OCI-LY1 (cell line): ENCODE measurements around the gene IFNB1.
A peak's percentile ranks its signal among the peaks of the same experiment; 100 is the strongest.

Source experiments
- H2AFZ ChIP-seq: fragments of 200-600 bp; sonication (generic), shearing (Covaris generic); 2 replicates; pipeline ENCODE4 v1.6.0; 2014; ENCODE audit warnings: antibody characterized with exemption, mild to moderate bottlenecking, low read length
- H3F3A ChIP-seq: fragments of 200-600 bp; sonication (generic), shearing (Covaris generic); 2 replicates; pipeline ENCODE4 v1.6.0; 2014; ENCODE audit warnings: mild to moderate bottlenecking, antibody characterized with exemption, low read length, moderate library complexity; ENCODE audit not compliant: insufficient read depth
- H3K27ac ChIP-seq: fragments of 200-600 bp; sonication (generic); 2 replicates; pipeline ENCODE4 v1.5.1; 2014; ENCODE audit warnings: low read length, mixed run types, mild to moderate bottlenecking, low read depth; ENCODE audit not compliant: poor library complexity, severe bottlenecking
- H3K27me3 ChIP-seq: fragments of 200-600 bp; sonication (generic); 2 replicates; pipeline ENCODE4 v1.6.0; 2014; ENCODE audit warnings: antibody characterized with exemption, mild to moderate bottlenecking, low read length, moderate library complexity; ENCODE audit not compliant: insufficient read depth
- H3K36me3 ChIP-seq: fragments of 200-600 bp; sonication (generic); 2 replicates; pipeline ENCODE4 v1.6.1; 2014; ENCODE audit warnings: mild to moderate bottlenecking, antibody characterized with exemption, low read length, moderate library complexity, mixed read lengths; ENCODE audit not compliant: insufficient read depth
- H3K4me1 ChIP-seq: fragments of 200-600 bp; sonication (generic); 2 replicates; pipeline ENCODE4 v1.5.1; 2014; ENCODE audit warnings: mild to moderate bottlenecking, low read length, moderate library complexity; ENCODE audit not compliant: insufficient read depth, severe bottlenecking
- H3K4me2 ChIP-seq: fragments of 200-600 bp; sonication (generic), shearing (Covaris generic); 2 replicates; pipeline ENCODE4 v1.6.1; 2014; ENCODE audit warnings: low read length
- H3K4me3 ChIP-seq: fragments of 200-600 bp; sonication (generic); 2 replicates; pipeline ENCODE4 v1.5.1; 2014; ENCODE audit warnings: low read length, low read depth, mild to moderate bottlenecking, mixed read lengths; ENCODE audit not compliant: poor library complexity, severe bottlenecking
- H3K79me2 ChIP-seq: fragments of 200-600 bp; shearing (Covaris generic); 2 replicates; pipeline ENCODE4 v1.6.1; 2016; ENCODE audit warnings: mixed run types, low read length, mixed read lengths; ENCODE audit not compliant: insufficient read depth
- H3K9ac ChIP-seq: fragments of 200-600 bp; sonication (generic), shearing (Covaris generic); 2 replicates; pipeline ENCODE4 v1.6.1; 2014; ENCODE audit warnings: mild to moderate bottlenecking, low read length, mixed read lengths
- H3K9me2 ChIP-seq: fragments of 200-600 bp; sonication (generic), shearing (Covaris generic); 2 replicates; pipeline ENCODE4 v1.6.1; 2014; ENCODE audit warnings: low read depth, mild to moderate bottlenecking, low read length, mixed read lengths
- H3K9me3 ChIP-seq: fragments of 200-600 bp; shearing (Covaris generic); 2 replicates; pipeline ENCODE4 v1.6.1; 2014; ENCODE audit warnings: low read length, mixed read lengths
- H4K20me1 ChIP-seq: fragments of 200-600 bp; sonication (generic), shearing (Covaris generic); 2 replicates; pipeline ENCODE4 v1.6.0; 2016; ENCODE audit warnings: mild to moderate bottlenecking, low read length; ENCODE audit not compliant: insufficient read depth
- CTCF ChIP-seq: fragments of 200-600 bp; sonication (generic), shearing (Covaris generic); IDR thresholded peaks from 2 replicates; pipeline ENCODE4 v1.5.1; 2017; ENCODE audit warnings: mild to moderate bottlenecking, antibody characterized with exemption, low read length, moderate library complexity, mixed read lengths
- EZH2 ChIP-seq: fragments of 200-600 bp; sonication (generic), shearing (Covaris generic); IDR thresholded peaks from 2 replicates; pipeline ENCODE4 v1.8.0; 2017; ENCODE audit warnings: borderline replicate concordance, mixed run types, mild to moderate bottlenecking, antibody characterized with exemption, low read length, moderate library complexity, mixed read lengths

Gene IFNB1

DNA sequence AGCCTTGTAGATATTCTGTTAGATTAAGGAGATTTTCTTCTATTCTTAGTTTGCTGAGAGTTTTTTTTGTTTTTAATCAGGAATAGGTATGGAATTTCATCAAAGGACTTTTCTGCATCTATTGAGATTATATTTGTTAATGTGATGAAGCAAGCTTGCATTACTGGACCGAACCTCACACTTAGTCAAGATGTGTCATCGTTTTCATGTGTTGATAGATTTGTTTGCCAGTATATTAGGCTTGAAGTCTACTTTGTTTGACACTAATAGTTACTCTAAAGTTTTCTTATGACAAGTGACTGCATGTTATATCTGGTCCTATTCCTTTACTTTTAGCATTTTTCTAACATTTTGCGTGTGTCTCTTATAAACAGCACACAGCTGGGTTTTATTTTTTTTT, 33.9 kb downstream of the IFNB1 start:
- Histone ChIP-seq H3K4me2 (no peak overlapping the region), H3K4me3 (no peak overlapping the region), H3K79me2 (no peaks in the 10 kb centered on the region), H3K27me3 (no peaks in the 10 kb centered on the region), H3K9me3 (no peaks in the 10 kb centered on the region), H3K9ac (no peak overlapping the region), H4K20me1 (no peaks in the 10 kb centered on the region), H3F3A (no peaks in the 10 kb centered on the region), H3K36me3 (no peaks in the 10 kb centered on the region), H2AFZ (no peak overlapping the region), H3K4me1 (peaks cover 39% of the 10 kb centered on the region), H3K27ac (no peak overlapping the region), H3K9me2 (no peaks in the 10 kb centered on the region)
- no peak for TF ChIP-seq EZH2
- TF ChIP-seq CTCF: no peak

GRCh38 chr9:21042466-21042865, 35.3 kb downstream of the IFNB1 start:
- Histone ChIP-seq H3K27me3 (no peaks in the 10 kb centered on the region), H3K9me2 (no peaks in the 10 kb centered on the region), H3K4me1 (peaks cover 28% of the 10 kb centered on the region), H3K4me3 (no peak overlapping the region), H3K9me3 (no peaks in the 10 kb centered on the region), H4K20me1 (no peaks in the 10 kb centered on the region), H3F3A (no peaks in the 10 kb centered on the region), H3K9ac (no peak overlapping the region), H3K27ac (no peak overlapping the region), H3K4me2 (no peak overlapping the region), H3K36me3 (no peaks in the 10 kb centered on the region), H2AFZ (no peak overlapping the region; the same call in 1 of the 2 replicates), H3K79me2 (no peaks in the 10 kb centered on the region)
- TF ChIP-seq EZH2 (no peak), CTCF (no peak)

DNA sequence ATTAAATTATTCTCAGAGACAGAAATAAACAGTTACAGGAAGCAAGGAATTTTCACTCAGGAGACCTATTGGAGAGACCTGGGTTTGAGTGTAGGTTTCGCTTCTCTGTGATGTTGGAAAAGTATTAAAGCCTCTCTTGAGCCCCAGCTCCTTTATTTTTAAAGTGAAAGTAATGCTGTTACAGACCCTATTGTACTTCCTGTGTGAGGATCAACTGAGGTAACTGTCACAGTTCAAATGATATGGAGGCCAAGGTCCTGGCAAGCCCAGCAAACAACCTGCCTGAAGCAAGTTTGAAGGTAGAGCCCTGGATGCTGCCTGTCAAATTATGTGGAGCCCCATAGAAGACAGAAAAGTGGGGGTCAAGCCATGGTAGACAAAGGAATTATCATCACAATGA, 38.4 kb downstream of the IFNB1 start:
- no peak overlapping the region for H3K9ac ChIP-seq
- peaks cover 19% of the 10 kb centered on the region for H3K4me1 ChIP-seq
- TF ChIP-seq CTCF (no peak), EZH2 (no peak)
- no peaks in the 10 kb centered on the region for H3K9me3 ChIP-seq
- H3K79me2 ChIP-seq: no peaks in the 10 kb centered on the region
- H3K9me2 ChIP-seq: no peaks in the 10 kb centered on the region
- no peak overlapping the region for H3K27ac ChIP-seq
- H3K27me3 ChIP-seq: no peaks in the 10 kb centered on the region
- H3F3A ChIP-seq: no peaks in the 10 kb centered on the region
- H4K20me1 ChIP-seq: no peaks in the 10 kb centered on the region
- H3K36me3 ChIP-seq: no peaks in the 10 kb centered on the region
- H3K4me3 ChIP-seq: no peak overlapping the region
- peak overlapping the region; percentile 78; the same call in 1 of the 2 replicates for H2AFZ ChIP-seq
- peak overlapping the region; percentile 16; the same call in 1 of the 2 replicates for H3K4me2 ChIP-seq
